T-helper 1 cell (primary cell): ENCODE data around the gene XIRP1.
A peak's percentile ranks its signal among the peaks of the same experiment; 100 is the strongest.
"Not testable (repeated sequence)": the region's sequence is repeated elsewhere in the genome, so short reads cannot be mapped to it uniquely, and the experiment has no call there.

ENCODE experiments used
- DNase-seq, 5 donors: peaks; one replicate each; pipeline ENCODE4 v3.0.0-alpha.2; 2012 to 2020
- total RNA-seq, 4 donors: gene quantifications; one replicate each; lab custom pipeline; 2026; lab: John Stamatoyannopoulos, UW

The XIRP1 gene, protein sequence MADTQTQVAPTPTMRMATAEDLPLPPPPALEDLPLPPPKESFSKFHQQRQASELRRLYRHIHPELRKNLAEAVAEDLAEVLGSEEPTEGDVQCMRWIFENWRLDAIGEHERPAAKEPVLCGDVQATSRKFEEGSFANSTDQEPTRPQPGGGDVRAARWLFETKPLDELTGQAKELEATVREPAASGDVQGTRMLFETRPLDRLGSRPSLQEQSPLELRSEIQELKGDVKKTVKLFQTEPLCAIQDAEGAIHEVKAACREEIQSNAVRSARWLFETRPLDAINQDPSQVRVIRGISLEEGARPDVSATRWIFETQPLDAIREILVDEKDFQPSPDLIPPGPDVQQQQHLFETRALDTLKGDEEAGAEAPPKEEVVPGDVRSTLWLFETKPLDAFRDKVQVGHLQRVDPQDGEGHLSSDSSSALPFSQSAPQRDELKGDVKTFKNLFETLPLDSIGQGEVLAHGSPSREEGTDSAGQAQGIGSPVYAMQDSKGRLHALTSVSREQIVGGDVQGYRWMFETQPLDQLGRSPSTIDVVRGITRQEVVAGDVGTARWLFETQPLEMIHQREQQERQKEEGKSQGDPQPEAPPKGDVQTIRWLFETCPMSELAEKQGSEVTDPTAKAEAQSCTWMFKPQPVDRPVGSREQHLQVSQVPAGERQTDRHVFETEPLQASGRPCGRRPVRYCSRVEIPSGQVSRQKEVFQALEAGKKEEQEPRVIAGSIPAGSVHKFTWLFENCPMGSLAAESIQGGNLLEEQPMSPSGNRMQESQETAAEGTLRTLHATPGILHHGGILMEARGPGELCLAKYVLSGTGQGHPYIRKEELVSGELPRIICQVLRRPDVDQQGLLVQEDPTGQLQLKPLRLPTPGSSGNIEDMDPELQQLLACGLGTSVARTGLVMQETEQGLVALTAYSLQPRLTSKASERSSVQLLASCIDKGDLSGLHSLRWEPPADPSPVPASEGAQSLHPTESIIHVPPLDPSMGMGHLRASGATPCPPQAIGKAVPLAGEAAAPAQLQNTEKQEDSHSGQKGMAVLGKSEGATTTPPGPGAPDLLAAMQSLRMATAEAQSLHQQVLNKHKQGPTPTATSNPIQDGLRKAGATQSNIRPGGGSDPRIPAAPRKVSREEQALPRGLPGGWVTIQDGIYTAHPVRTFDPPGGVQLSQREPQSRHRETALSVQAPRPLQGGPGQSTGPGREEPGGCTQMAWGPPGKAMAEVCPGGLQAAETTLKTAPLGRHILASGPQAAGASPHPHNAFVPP (N-terminal part only)
- 0 reads per million in 4 donors for total RNA-seq

- no peak for DNase-seq
Measured at GRCh38 chr3:39192490-39193092, at the start of gene XIRP1. Gene XIRP1, minus strand, starts transcription at chr3:39192595. Its CDS starts 3,150 bp downstream, at chr3:39189445.

DNA sequence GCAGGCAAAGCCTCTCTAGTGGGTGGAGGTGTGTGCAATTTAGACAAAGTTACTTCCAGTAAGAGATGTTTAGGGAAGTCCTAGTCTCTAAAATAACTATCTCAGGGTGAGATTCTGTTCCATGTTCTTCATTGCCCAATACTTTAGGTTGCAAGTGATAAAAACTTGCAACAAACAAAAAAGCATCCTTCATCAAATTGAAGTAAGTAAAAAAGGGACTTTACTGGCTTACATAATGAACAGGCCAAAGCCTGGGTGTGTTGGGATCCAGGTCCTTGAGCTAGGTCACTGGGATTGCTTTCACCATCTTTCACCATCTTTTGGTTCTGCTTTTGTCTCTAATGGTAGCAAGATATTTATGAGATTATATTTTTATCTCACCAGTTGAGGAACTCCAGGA lies 49.2 kb upstream of the XIRP1 start:
- no peak for DNase-seq

DNA sequence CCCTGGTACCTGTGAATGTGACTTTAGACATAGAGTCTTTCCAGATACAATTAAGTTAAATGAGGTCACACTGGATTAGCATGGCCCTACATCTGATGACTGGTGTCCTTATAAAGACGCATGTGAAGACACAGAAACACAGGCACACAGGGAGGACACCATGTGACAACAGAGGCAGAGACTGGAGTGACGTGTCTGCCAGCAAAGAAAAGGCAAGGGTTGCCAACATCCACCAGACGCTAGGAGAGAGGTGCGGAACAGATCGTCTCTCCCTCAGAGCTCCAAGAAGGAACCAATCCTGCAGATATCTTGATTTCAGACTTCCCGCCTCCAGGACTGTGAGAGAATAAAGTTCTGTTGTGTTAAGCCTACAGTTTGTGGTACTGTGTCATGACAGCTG lies 44.6 kb upstream of the XIRP1 start:
- DNase-seq: no peak

GRCh38 chr3:39234651-39235050 lies 42.3 kb upstream of the XIRP1 start:
- DNase-seq: peak in 2 of 5 donors; percentile 3 to 84

DNA sequence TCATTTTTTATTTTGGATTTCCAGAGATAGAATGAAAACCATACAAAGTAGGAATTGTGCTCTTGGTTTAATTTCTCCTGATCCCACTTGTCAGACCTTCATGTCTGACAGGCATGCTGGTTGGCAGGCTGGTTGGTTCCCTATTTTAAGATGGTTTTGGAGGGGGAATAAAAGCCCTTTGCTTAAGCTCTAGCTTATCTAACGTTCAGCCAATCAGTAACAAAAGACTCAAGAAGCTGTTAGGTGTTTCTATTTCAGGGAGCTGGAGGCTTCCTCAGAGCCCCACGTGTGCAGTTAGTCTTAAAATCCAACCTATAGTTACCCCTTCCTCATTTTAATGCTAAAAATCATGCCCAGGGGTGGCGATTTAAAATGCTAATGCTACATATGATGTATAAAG lies 40.5 kb upstream of the XIRP1 start:
- DNase-seq: no peak

GRCh38 chr3:39230453-39230852 lies 38.1 kb upstream of the XIRP1 start:
- no peak for DNase-seq

DNA sequence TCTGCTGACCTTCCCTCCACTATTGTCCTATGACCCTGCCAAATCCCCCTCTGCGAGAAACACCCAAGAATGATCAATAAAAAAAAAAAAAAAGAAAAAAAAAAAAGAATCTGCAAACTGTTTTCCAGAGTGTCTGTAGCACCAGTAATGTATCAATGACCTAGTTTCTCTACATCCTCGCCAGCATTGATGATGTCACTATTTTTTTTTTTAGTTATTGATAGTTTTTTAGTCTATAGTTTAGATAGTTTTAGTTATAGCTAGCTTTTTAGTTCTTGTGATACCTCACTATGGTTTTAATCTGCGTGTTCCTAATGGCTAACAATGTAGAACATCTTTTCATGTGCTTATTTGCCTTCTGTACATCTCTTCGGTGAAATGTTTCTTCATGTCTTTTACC lies 36.1 kb upstream of the XIRP1 start:
- DNase-seq: no peak

- DNase-seq: not testable (repeated sequence)
Measured at GRCh38 chr3:39227596-39227995, 35.2 kb upstream of the XIRP1 start.

DNA sequence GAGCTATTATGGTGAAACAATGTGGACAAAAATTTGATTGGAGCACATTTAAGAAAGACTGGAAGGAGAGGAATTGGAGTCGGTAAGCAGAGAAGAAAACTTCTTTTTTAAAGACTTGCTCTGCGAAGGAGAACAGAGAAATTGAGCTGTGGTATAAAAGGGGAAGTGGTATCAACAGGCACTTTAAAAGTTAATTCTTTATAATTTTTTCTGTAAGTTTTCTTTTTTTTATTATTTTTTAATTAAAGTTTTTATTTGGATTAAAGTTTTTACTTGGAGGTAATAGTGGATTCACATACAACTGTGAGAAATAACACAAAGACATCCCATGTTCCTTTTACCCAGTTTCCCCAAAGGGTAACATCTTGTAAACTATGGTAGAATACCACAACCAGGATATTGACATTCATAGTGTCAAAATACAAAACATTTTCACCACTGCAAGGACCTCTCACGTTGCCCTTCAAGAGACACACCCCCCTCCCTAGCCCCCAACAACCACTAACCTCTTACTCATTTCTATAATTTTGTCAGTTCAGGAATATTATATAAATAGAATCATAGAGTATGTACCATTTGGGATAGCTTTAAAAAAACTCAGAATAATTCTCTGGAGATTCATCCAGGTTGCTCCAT lies 33.8 kb upstream of the XIRP1 start:
- DNase-seq: no peak

GRCh38 chr3:39224288-39224687 lies 31.9 kb upstream of the XIRP1 start:
- no peak for DNase-seq

DNA sequence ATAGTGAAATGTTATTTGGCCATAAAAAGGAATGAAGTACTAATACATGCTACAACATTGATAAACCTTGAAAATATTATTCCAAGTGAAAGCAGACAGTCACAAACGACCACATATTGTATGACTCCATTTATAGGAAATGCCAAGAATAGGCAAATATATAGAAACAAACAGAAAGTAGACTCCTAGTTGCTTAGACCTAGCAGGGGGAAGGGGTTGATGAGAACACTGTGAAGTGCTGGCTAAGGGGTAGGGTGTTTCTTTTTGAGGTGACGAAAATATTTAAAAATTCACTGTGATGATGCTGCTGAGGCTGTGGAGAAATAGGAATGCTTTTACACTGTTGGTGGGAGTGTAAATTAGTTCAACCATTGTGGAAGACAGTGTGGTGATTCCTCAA lies 30.5 kb upstream of the XIRP1 start:
- DNase-seq: no peak

GRCh38 chr3:39222462-39222861 lies 30.1 kb upstream of the XIRP1 start:
- no peak for DNase-seq

- no peak for DNase-seq
Measured at GRCh38 chr3:39221141-39221530, 28.7 kb upstream of the XIRP1 start.

DNA sequence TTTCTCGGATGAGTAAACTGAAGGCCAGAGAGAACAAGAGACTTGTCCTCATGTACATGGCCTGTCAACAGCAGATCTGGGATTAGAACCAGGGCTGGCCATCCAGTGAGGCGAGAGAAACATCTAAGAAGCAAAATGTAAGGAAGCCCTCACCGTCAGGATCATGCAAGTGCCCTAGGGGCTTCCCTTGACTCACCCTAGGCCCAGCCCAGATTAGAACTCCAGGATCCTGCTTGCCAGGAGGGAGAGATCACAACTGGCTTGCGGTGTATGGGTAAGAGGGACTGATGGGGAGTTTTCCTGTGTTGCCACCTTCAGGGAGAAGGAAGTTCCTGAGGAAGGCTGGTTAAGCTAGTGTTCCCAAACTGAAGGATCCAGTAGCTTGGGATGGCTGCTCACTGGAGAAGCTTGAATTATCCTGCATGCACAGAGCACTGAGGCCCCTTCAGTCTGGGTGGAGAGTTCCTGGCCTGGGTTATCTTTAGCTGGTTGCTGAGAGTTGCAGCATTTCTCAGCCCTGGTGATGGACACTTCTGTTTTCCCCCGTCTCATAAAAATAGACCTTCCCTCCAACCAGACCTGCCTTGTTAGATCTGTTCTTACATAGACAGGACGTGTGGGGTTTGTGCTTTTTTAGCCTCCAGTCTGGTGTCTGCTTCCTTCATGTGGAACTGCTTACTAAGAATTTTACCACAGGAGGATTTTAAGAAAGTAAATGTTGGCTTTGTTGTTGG lies 28.2 kb upstream of the XIRP1 start:
- peak in 1 of 5 donors; percentile 50 for DNase-seq

DNA sequence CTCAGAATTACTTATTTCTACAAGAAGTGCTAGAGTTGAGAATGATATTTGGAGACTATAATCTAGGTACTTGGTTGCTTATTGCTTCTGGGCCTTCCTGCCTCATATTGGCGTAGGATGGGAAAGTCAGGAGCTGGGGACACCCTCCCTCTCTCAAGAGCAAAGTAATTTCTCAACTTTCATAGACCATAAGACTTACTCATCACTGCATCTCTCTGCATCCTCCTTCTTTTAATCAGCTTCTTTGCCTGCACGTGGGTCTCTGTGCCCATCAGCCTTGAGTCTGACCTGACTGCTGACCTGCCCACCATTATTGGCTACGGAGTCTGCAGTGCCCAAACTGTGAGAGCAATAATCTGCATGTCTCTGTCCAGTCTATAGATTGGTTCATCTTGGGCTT lies 27.3 kb upstream of the XIRP1 start:
- DNase-seq: no peak

GRCh38 chr3:39216176-39216790 lies 23.9 kb upstream of the XIRP1 start:
- peak in 1 of 5 donors; percentile 31 for DNase-seq

DNA sequence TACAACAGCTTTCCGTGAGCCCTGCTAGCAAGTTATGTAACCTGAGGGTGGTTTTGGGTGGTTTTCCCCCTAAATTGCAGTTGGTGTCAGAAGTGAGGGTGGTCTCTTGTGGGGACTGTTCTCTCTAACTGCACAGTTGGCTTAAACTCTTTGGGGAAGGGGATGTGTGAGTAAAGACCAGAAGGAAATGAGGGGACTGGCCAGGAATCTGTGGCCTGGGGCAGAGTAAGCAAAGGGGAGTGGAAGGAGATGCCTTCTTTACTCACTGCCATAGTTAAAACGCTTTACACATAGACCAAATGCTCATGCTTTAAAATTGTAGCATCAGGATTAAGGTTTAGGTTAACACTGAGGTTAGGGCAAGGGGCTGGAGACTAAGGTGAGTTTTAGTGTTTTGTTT lies 21.2 kb upstream of the XIRP1 start:
- DNase-seq: no peak

- no peak for DNase-seq
Measured at GRCh38 chr3:39212665-39213064, 20.3 kb upstream of the XIRP1 start.

DNA sequence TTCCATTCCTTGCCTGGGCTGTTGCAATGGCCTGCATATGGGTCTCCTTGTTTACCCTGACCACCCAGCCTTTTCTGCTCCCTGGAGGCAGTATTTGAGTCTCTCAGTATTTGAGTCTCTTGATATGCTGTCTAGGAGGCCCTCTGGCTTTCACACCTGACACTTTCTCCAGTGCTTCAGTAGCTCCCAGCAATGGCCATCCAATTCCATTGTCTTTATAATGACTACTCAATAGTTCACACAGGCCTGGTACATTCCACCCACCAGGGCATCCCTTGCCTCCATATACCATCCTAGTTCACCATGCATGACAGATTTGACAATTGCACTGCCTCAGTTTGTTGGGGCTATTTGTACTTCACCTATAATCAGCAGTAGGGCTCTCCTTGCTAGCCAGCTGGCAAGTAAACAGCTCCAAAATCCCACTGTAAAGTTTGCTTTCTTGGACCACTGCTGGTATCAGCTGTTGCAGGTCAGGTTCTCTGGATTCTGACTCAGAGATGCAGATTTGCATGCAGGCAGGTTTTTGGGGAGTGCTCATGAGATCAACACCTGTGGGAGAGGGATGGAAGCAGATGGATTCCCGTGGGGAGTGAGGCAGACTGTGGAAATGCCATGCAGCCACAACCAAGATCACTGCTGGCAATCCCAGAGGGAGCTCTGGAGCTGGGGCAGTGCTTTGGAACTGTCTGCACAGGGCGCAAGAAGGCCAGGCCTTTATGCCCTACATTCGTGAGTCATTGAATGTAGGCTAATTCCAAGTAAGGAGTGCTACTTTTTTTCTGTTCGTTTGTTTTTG lies 19.1 kb upstream of the XIRP1 start:
- no peak for DNase-seq

DNA sequence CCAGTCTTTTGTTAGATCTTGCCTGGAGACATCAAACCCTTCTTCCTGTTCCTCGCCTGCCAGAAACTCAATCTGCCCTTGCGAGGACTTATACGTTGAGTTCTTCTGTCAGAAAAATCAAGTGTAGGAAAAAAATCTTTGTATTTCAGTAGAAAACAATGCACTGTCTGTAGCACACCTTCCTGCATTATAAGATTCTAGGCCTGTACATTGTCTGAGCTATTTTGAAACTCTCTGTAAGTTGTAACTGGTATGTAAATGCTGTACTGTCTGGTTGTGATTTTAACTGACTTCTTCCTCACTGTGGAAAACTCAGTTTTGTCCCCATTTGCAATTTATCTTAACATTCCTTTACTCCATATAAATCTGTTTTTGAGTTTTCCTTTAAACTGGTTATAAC lies 17.7 kb upstream of the XIRP1 start:
- DNase-seq: no peak
